Measurements from ENCODE around the gene CDKAL1.

DNA sequence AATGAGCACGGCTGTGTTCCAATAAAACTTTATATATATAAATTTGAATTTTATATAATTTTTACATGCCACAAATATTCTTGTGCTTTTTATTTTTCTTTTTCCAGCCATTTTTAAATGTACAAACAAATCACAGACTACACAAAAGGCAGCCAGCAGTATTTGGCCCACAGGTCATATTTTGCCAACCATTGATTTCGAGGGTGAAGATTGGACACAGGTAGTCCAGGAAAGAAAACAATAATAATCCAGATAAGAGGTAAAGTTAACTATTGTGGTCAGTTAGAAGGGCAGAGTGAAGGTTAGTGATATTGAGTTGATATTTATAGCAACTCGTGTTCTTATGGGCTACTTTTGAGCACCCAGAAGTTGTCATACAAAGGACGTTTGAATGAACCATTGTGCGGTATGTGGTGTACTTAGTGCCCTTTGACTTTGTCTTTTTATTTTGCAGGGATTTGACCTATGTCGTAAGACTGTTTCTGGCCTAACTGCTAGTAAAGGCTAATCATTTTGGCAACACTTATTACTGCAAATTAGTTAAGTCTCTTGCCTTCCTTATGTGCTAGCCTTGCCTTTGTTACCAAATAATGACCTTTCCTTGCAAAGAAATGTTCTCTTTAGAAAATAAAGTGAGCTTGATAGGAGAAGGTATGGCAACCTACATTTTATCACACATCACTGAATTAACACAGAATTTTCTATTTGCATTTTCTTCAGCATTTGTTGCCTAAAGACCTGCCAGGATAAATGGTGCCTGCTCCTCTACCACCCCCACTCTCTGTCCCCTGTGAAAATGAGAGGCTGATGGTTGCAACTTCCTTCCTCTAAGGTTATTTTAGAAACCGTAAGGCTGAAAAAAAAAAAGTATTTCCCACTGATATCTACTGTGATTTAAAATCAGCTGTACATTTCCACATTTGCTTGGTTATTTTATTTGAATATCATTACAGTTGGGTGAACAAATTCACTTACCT is 565.4 kb downstream of the CDKAL1 start:
- no peak for TF ChIP-seq POLR2AphosphoS5 (IDR thresholded peaks at IDR 0.05)
- TF ChIP-seq, protein P1, sequence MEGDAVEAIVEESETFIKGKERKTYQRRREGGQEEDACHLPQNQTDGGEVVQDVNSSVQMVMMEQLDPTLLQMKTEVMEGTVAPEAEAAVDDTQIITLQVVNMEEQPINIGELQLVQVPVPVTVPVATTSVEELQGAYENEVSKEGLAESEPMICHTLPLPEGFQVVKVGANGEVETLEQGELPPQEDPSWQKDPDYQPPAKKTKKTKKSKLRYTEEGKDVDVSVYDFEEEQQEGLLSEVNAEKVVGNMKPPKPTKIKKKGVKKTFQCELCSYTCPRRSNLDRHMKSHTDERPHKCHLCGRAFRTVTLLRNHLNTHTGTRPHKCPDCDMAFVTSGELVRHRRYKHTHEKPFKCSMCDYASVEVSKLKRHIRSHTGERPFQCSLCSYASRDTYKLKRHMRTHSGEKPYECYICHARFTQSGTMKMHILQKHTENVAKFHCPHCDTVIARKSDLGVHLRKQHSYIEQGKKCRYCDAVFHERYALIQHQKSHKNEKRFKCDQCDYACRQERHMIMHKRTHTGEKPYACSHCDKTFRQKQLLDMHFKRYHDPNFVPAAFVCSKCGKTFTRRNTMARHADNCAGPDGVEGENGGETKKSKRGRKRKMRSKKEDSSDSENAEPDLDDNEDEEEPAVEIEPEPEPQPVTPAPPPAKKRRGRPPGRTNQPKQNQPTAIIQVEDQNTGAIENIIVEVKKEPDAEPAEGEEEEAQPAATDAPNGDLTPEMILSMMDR (IDR thresholded peaks at IDR 0.05), result no peak
- no peak for TF ChIP-seq POLR2A (IDR thresholded peaks at IDR 0.05; ENCODE audit: low read depth)
- TF ChIP-seq EP300 (IDR thresholded peaks at IDR 0.05), result no peak

All from esophagus muscularis mucosa (tissue), 4 donors.